ENCODE results near the gene PTGES2.

Gene PTGES2

GRCh38 chr9:128168731-128169308, 41.3 kb upstream of the PTGES2 start:
- TF ChIP-seq, protein P1, sequence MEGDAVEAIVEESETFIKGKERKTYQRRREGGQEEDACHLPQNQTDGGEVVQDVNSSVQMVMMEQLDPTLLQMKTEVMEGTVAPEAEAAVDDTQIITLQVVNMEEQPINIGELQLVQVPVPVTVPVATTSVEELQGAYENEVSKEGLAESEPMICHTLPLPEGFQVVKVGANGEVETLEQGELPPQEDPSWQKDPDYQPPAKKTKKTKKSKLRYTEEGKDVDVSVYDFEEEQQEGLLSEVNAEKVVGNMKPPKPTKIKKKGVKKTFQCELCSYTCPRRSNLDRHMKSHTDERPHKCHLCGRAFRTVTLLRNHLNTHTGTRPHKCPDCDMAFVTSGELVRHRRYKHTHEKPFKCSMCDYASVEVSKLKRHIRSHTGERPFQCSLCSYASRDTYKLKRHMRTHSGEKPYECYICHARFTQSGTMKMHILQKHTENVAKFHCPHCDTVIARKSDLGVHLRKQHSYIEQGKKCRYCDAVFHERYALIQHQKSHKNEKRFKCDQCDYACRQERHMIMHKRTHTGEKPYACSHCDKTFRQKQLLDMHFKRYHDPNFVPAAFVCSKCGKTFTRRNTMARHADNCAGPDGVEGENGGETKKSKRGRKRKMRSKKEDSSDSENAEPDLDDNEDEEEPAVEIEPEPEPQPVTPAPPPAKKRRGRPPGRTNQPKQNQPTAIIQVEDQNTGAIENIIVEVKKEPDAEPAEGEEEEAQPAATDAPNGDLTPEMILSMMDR (IDR thresholded peaks at IDR 0.05; ENCODE audit: extremely low read depth, insufficient read depth, missing control alignments): no peak
- in situ Hi-C loops (cut with MboI; ENCODE audit: low pct_unique_long_range_greater_than_20kb, low sequenced_read_pairs, unreplicated experiment): no loop called here
- no peak for DNase-seq (ENCODE audit: low spot score)

GRCh38 chr9:128167209-128167608, 39.7 kb upstream of the PTGES2 start:
- TF ChIP-seq, protein P1 (IDR thresholded peaks at IDR 0.05; ENCODE audit: extremely low read depth, insufficient read depth, missing control alignments): no peak
- DNase-seq (ENCODE audit: low spot score): no peak
- in situ Hi-C loops (cut with MboI; ENCODE audit: low pct_unique_long_range_greater_than_20kb, low sequenced_read_pairs, unreplicated experiment): no loop called here

DNA sequence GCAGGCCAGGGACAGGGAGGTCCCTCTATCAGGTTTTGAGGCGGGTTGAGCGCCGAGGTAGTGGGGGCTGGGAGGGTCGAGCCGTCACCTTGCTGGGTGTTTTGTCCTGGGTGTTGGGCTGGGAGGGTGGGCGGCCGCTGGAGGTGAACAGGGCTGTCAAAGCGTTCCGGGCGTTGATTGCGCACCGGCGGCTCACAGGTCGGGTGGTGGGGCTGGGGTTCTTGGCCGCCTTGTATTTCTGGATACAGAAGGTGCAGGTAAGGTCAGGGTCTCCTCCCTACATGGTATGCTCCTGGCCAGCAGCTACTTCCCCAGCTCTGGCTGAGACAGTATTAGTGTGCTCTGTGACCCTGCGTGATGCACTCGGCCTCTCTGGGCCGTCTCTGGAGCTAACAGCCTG, 38.6 kb upstream of the PTGES2 start:
- TF ChIP-seq, protein P1 (IDR thresholded peaks at IDR 0.05; ENCODE audit: extremely low read depth, insufficient read depth, missing control alignments): no peak
- in situ Hi-C loops (cut with MboI; ENCODE audit: low pct_unique_long_range_greater_than_20kb, low sequenced_read_pairs, unreplicated experiment): no loop called here
- DNase-seq (ENCODE audit: low spot score): no peak

DNA sequence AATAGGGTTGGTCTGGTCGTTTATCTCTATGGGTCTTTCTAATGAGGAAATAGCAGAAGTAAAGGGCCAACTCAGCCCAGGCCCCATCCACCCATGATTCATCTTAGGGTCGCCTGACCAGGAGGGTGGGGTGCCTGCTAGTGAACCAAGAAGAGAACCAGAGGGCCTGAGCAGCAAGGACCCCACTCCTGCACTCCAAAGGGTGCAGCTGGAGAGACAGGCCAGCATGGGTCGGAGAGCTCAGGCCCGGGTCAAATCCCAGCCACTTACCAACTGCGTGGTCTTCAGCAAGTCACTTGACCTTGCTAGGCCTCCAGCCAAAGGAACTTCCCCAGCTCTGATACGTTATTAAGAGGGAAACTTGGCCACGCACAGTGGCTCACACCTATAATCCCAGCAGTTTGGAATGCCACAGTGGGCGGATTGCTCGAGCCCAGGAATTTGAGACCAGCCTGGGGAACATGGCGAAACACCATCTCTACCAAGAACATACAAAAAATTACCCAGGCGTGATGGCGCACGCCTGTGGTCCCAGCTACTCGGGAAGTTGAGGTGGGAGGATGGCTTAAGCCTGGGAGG, 36.9 kb upstream of the PTGES2 start:
- TF ChIP-seq, protein P1 (IDR thresholded peaks at IDR 0.05; ENCODE audit: extremely low read depth, insufficient read depth, missing control alignments): no peak
- DNase-seq (ENCODE audit: low spot score): no peak
- in situ Hi-C loops (cut with MboI; ENCODE audit: low pct_unique_long_range_greater_than_20kb, low sequenced_read_pairs, unreplicated experiment): no loop called here

- in situ Hi-C loops (cut with MboI; ENCODE audit: low pct_unique_long_range_greater_than_20kb, low sequenced_read_pairs, unreplicated experiment): no loop called here
- TF ChIP-seq, protein P1 (IDR thresholded peaks at IDR 0.05; ENCODE audit: extremely low read depth, insufficient read depth, missing control alignments): no peak
- no peak for DNase-seq (ENCODE audit: low spot score)
These were observed 36.2 kb upstream of the PTGES2 start for GRCh38 chr9:128163523-128164306.

GRCh38 chr9:128163027-128163515, 35.5 kb upstream of the PTGES2 start:
- in situ Hi-C loops (cut with MboI; ENCODE audit: low pct_unique_long_range_greater_than_20kb, low sequenced_read_pairs, unreplicated experiment): no loop called here
- no peak for DNase-seq (ENCODE audit: low spot score)
- TF ChIP-seq, protein P1 (IDR thresholded peaks at IDR 0.05; ENCODE audit: extremely low read depth, insufficient read depth, missing control alignments): no peak

All from GM13977 (cell line).